NCI-H2081 treated with DMSO at 0.1 percent for 48 hours (cell line): ENCODE measurements around the gene FGF10.

Experiments used
- DNase-seq: peaks from one replicate; lab custom pipeline; 2025; lab: John Stamatoyannopoulos, UW

Gene FGF10

GRCh38 chr5:44389090-44389822 is at the start of gene FGF10:
Gene FGF10 (minus strand): TSS chr5:44389420. CDS start chr5:44388682, 738 bp downstream.
- DNase-seq = no peak

DNA sequence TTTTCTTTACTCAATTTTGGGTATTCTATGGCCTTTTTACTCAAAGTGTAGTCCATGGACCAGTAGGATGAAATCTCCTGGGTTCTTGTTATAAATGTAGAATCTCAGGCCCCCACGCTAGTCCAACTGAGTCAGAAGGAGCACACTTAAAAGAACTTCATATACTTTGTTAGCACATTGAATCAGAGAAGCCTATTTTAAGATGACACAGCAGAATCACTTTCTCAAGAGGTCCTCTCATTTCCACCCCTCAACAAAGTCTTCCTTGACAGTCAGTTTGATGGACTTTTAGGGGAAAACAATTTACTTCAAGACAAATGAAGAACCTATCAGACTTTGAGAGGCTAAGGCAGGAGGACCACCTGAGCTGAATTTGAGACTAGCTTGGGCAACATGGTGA is 37.7 kb upstream of the FGF10 start:
- no peak for DNase-seq

DNA sequence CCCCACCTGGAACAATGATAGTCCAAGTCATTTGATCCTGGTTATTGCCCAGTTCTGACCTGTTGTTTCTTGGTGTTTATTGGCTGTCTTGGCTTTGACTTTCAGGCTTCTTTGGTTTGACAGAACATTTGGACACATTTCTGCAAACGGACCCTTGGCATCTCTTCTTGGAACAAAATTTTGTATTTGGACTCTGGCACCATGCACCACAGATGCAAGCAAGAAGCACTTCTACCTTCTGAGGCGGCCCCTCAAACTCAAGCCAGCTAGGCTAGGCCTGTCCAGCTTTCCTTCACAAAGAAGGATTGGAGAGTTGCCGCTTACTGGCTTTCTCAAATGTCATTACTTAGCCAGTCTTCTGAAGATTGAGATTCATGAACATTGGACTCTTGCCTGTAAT is 23.1 kb upstream of the FGF10 start:
- no peak for DNase-seq

- no peak for DNase-seq
Observed at GRCh38 chr5:44402084-44402483, 12.9 kb upstream of the FGF10 start.

- no peak for DNase-seq
Observed at GRCh38 chr5:44401611-44402010, 12.4 kb upstream of the FGF10 start.

DNA sequence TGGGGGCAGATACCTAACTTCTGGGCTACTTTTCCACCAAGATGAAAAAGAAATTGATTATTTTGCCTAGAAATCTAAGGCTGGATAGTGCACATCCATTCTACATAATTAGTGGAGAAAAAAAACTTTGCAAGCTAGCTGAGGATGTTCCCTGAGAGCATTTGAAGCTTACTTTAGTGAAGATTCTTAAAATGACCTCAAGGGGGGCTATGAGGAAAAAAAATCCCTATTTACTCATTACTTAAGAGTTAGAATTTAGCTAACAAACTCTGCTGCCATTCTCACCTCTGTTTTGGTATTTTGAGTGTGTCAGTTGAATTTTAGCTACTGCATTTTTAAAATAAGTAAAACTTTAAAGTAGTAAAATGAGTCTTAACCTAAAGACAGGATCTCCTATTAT is 9.2 kb upstream of the FGF10 start:
- no peak for DNase-seq

- DNase-seq = no peak
Observed at GRCh38 chr5:44396312-44396711, 7.1 kb upstream of the FGF10 start.

DNA sequence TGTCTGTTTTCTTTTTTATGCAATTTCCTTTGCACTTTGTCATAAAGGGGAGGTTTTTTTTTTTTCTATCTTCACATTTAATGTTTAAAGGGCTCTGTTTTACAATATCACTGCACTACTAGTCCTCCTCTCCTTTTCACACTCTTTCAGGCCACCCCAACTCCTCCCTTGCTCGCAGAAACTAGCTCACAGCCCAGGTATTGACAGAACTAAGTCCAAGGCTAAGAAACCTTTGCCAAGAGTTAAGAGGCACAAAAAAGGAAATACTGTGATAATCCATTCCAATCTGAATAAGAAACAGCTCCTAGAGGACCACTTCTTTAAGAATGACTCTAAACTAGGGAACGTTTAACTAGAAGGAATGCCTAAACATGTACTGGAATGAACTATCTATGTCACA is 1.1 kb upstream of the FGF10 start:
- no peak for DNase-seq

GRCh38 chr5:44389823-44390143 is 563 bp upstream of the FGF10 start:
- no peak for DNase-seq

DNA sequence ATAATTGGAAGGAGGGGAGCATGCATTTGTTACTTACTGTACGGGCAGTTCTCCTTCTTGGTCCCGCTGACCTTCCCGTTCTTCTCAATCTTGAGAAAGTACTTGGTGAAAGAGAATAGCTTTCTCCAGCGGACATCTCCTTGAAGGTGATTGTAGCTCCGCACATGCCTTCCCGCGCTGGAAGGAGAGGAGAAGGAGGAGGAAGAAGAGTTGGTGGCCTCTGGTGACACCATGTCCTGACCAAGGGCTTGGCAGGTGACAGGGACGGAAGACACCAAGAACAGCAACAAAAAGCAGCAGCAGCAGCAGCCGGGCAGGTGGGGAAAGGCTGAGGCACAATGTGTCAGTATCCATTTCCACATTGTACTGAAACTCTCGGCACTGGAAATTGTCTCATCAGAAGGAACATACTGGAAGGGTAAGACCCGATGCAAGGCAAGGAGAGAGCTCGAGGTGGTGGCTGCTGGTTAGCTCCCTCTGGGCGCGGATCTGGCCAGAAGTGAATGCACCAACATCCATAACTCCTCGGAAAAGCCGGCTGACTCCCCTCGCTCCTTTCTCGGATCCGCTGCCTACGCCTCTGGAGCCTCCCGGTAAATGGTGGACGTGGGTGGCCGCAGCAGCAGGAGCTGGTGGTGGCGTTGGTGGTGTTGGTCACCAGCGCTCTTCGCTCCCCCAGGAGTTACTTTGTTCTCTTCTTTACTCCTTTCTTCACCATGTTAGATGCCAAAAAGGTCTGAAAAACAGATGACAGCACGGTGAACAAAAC is 715 bp downstream of the FGF10 start:
- DNase-seq = no peak

DNA sequence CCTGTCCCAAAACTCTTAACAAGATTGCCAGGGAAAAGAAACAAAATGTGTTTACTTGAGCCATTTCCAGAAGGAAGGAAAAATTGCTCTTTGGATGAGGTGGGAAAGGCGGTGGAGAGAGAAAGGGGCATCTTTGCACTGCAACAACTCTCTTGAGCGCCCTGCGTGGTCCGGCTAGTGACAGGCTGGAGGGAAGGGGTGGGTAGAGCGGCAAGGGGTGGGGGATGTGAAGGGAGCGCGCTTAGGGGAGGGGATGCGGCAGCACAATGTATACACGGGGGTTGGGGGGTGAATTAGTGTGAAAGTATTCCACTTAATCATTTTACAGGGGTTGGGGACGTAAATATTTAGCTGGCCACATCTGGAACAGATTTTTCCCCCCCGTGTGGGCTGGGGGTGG is 1.3 kb downstream of the FGF10 start:
- DNase-seq = no peak

DNA sequence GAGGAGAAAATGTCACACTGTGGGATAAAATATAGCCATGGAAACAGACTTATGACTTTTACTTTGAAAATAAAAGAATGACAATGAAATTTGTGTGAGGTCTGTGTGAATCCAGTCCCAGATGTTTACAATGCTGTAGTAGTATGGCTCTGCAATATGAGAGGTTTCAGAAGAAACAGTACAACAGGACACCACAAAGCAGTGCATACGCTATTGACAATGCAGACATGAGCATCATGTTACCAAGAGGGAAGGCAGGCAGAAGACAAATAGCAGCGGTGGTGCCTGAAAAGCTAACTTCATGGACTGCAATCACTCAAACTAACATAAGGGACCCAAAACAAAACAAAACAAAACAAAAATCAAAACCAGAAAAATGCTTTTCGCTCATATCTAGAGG is 1.8 kb downstream of the FGF10 start:
- DNase-seq = no peak

GRCh38 chr5:44385291-44385900 is 3.8 kb downstream of the FGF10 start:
- no peak for DNase-seq

DNA sequence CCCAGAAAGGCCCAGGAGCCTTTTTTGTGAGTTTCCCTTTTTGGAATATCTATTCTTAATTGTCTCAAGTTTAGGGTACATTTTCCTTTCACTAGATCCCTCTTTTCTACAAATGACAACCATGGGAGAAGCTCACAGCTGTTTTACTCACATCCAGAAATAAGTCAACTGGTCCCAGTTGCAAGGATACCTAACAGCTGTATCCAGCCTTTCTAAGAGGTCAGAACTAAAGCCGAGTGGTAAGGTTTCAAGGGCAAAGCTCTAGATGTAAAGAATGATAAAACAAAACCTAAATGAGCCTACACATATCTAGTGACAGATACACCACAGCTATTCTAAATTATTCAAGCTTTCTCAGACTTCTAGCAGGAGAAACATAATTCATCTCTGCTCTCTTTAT is 4.4 kb downstream of the FGF10 start:
- no peak for DNase-seq

GRCh38 chr5:44382894-44383293 is 6.3 kb downstream of the FGF10 start:
- DNase-seq = no peak

GRCh38 chr5:44377057-44377456 is 12.2 kb downstream of the FGF10 start:
- DNase-seq = no peak

DNA sequence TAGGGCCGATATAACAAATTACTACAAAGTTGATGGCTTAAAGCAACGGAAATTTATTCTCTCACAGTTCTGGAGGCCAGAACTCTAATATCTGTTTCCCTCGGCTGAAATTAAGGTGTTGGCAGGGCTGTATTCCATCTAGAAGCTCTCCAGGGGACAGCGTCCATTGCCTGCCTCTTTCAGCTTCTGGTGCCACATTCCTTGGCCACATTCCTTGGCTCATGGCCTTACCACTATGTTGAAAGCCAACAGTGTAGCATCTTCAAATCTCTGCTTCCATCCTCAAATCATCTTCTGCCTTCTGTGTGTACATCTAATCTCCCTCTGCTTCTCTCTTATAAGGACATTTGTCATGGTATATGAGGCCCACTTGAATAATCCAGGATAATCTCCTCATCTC is 17.2 kb downstream of the FGF10 start:
- no peak for DNase-seq

DNA sequence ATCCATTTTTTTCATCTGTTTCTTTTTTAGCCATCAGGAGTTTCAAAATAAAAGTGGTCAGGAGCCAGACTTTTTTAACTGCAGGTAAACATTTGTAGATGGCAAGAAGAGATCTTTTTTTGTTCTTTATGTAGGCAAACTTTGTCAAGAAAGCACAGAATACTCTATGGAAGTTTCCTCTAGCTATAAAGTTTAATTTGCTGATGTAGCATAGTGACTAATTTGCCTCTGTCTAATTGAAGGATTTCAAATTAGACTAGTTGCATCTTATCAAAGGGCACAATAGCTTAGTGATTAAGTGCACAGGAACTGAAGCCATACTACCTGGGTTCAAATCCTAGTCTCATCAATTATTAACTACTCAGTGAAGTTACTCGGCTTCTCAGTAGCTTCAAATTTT is 22.0 kb downstream of the FGF10 start:
- DNase-seq = no peak

GRCh38 chr5:44365345-44365744 is 23.9 kb downstream of the FGF10 start:
- DNase-seq = no peak

DNA sequence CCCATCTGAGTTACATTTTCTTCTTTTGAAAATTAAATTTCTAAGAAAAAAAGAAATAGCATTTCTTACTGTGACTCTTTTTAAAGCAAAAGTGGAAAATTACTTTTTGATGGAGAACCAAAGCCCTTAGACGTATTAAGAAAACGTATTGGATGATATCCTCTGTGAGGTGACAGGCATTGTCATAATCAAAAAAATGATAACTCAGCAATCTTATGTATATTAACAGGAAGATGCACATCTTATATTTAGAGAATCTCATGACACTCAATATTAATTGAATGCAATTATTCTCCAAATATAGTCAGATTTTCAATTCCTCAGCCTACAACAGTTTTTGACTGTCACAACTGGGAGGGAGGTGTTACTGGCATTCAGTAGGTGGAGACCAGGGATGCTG is 25.1 kb downstream of the FGF10 start:
- DNase-seq = no peak

GRCh38 chr5:44361342-44362001 is 27.7 kb downstream of the FGF10 start:
- DNase-seq = no peak

DNA sequence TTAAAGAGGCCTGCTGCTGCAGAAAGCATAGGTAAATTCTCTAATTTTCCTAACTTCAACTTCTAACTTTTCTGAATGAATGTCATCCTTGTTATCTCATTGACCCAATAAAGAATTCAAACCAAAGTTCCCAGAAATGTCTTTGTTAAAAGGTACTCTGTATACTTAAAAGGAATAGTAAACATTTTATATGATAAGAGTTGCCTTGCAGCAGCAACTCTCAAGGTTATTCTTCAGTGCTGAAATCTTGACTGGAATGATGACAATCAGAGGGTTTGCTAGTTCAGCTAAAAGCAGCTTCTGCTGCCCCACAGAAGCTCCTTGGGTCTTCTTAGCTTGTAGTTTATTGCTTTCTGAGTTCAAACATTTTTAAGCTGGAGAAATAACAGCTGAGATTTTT is 28.3 kb downstream of the FGF10 start:
- no peak for DNase-seq

DNA sequence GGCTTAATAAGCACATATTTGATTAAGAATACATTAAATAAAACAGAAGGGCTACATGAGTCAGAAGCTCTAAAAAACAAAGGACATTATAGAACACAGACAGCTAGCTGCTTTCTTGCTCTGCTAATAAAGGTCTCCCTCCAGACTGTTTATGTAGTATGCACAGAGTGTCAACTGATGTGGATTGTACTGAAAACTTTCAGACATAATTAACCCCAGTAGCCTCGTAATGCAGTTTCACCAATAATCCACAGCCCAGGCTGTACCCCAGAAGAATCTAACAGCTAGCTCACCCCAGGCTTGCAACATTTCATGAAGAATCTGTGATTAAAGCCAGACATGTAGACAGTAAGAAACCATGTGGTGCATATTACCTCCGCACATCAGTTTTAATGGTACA is 30.8 kb downstream of the FGF10 start:
- no peak for DNase-seq
